ENCODE results near the gene PDE4A. TPM values are rescaled to one million over a fixed set of nuclear protein-coding genes. Genes with fewer than 3 reads are reported as not detected.

Gene PDE4A
- polyA plus RNA-seq, 3 donors: 4.7 to 14.8 (median 5.8) TPM

- no peaks in the 10 kb centered on the region for H3K27me3 ChIP-seq (ENCODE audit: control insufficient read depth in 2 of 2, insufficient read depth in 2 of 2, low read length in 2 of 2)
- no peak overlapping the region for H3K9ac ChIP-seq (ENCODE audit: insufficient read depth, low read length, poor library complexity, severe bottlenecking)
- H3K27ac Mint-ChIP-seq: no peak overlapping the region
- no peaks in the 10 kb centered on the region for H3K4me1 Mint-ChIP-seq
- intact Hi-C loops (cut with micrococcal nuclease): no loop called here
- H3K79me2 ChIP-seq (ENCODE audit: insufficient read depth, low read length): no peaks in the 10 kb centered on the region
- peaks cover 5 to 12% (median 11%) of the 10 kb centered on the region in 3 donors for H3K27me3 Mint-ChIP-seq (ENCODE audit: low read depth in 3 of 3)
- TF ChIP-seq CTCF (IDR thresholded peaks at IDR 0.05): no peak
- H3K27ac ChIP-seq (ENCODE audit: low read depth in 1 of 2, low read length in 2 of 2): no peak overlapping the region
- H3K4me1 ChIP-seq (ENCODE audit: control insufficient read depth in 1 of 2, insufficient read depth in 2 of 2, low read length in 2 of 2): no peaks in the 10 kb centered on the region
- H3K9me3 Mint-ChIP-seq: peaks cover 0 to 2% (median 0%) of the 10 kb centered on the region in 7 donors
- H2AFZ ChIP-seq (ENCODE audit: insufficient read depth, low read depth, low read length, poor library complexity, severe bottlenecking): no peak overlapping the region
- DNase-seq: no peak
- no peak overlapping the region for H3K4me3 Mint-ChIP-seq
- H4K20me1 ChIP-seq (ENCODE audit: insufficient read depth, low read length): peaks cover 4% of the 10 kb centered on the region
- H3K4me2 ChIP-seq (replicated peaks; ENCODE audit: extremely low read depth, low read length, poor library complexity, severe bottlenecking): no peak overlapping the region
- H3K36me3 ChIP-seq (replicated peaks in 1 of 2; ENCODE audit: control insufficient read depth in 1 of 2, insufficient read depth in 2 of 2, low read length in 2 of 2): peaks cover 9 to 28% of the 10 kb centered on the region in 2 donors
- H3K9me3 ChIP-seq (replicated peaks in 1 of 2; ENCODE audit: control insufficient read depth in 1 of 2, insufficient read depth in 1 of 2, low read length in 2 of 2): no peaks in the 10 kb centered on the region
- WGBS (ENCODE audit: insufficient coverage): 92% methylated on average over 12 of the region's 20 CpGs
- no peak overlapping the region for H3K4me3 ChIP-seq (replicated peaks in 1 of 3; ENCODE audit: low read depth in 2 of 3, low read length in 3 of 3)
- peaks cover 25 to 41% of the 10 kb centered on the region in 2 donors for H3K36me3 Mint-ChIP-seq
These were observed 46.9 kb downstream of the PDE4A start for GRCh38 chr19:10467104-10467706.

- H3K36me3 Mint-ChIP-seq: peaks cover 23 to 33% of the 10 kb centered on the region in 2 donors
- intact Hi-C loops (cut with micrococcal nuclease): no loop called here
These were observed 47.8 kb downstream of the PDE4A start for GRCh38 chr19:10468133-10468532.

More at GRCh38 chr19:10468133-10468532, 47.8 kb downstream of the PDE4A start:
- no peak overlapping the region for H3K4me3 ChIP-seq (replicated peaks in 1 of 3; ENCODE audit: low read depth in 2 of 3, low read length in 3 of 3)
- no peaks in the 10 kb centered on the region for H3K79me2 ChIP-seq (ENCODE audit: insufficient read depth, low read length)
- H3K4me2 ChIP-seq (replicated peaks; ENCODE audit: extremely low read depth, low read length, poor library complexity, severe bottlenecking): no peak overlapping the region
- no peak for DNase-seq
- TF ChIP-seq CTCF (IDR thresholded peaks at IDR 0.05): no peak
- H3K4me1 Mint-ChIP-seq: no peaks in the 10 kb centered on the region
- H3K27me3 ChIP-seq (ENCODE audit: control insufficient read depth in 2 of 2, insufficient read depth in 2 of 2, low read length in 2 of 2): no peaks in the 10 kb centered on the region
- H3K9me3 Mint-ChIP-seq: peaks cover 0 to 2% (median 0%) of the 10 kb centered on the region in 7 donors
- no peak overlapping the region for H3K27ac ChIP-seq (ENCODE audit: low read depth in 1 of 2, low read length in 2 of 2)
- H3K36me3 ChIP-seq (replicated peaks in 1 of 2; ENCODE audit: control insufficient read depth in 1 of 2, insufficient read depth in 2 of 2, low read length in 2 of 2): peaks cover 9 to 28% of the 10 kb centered on the region in 2 donors
- no peaks in the 10 kb centered on the region for H3K9me3 ChIP-seq (replicated peaks in 1 of 2; ENCODE audit: control insufficient read depth in 1 of 2, insufficient read depth in 1 of 2, low read length in 2 of 2)
- H3K9ac ChIP-seq (ENCODE audit: insufficient read depth, low read length, poor library complexity, severe bottlenecking): no peak overlapping the region
- WGBS (ENCODE audit: insufficient coverage): no CpG with 5 or more reads among the region's 12 CpGs
- peaks cover 4% of the 10 kb centered on the region for H4K20me1 ChIP-seq (ENCODE audit: insufficient read depth, low read length)
- no peak overlapping the region for H3K4me3 Mint-ChIP-seq
- H3K27ac Mint-ChIP-seq: no peak overlapping the region
- no peak overlapping the region for H2AFZ ChIP-seq (ENCODE audit: insufficient read depth, low read depth, low read length, poor library complexity, severe bottlenecking)
- no peaks in the 10 kb centered on the region for H3K4me1 ChIP-seq (ENCODE audit: control insufficient read depth in 1 of 2, insufficient read depth in 2 of 2, low read length in 2 of 2)
- peaks cover 5 to 6% (median 5%) of the 10 kb centered on the region in 3 donors for H3K27me3 Mint-ChIP-seq (ENCODE audit: low read depth in 3 of 3)
